ENCODE data around the gene MOB2. TPM values are rescaled to one million over a fixed set of nuclear protein-coding genes. Genes with fewer than 3 reads are reported as not detected.

MOB2 gene
- total RNA-seq, 2 experiments from 2014 or later = 15.3 TPM

- intact Hi-C loops (cut with DNase I, micrococcal nuclease) = no loop called here
- ChIA-PET CTCF (no interaction called here), POLR2A (no interaction called here)
Observed at GRCh38 chr11:1490651-1491050, 4.1 kb upstream of the MOB2 start.

GRCh38 chr11:1488575-1489180 lies 2.1 kb upstream of the MOB2 start:
- DNase-seq = no peak
- ChIA-PET CTCF (no interaction called here), POLR2A (no interaction called here)
- no peak overlapping the region for H3K27ac Mint-ChIP-seq
- H3K27me3 Mint-ChIP-seq = no peaks in the 10 kb centered on the region
- no peaks in the 10 kb centered on the region for H3K9me3 Mint-ChIP-seq (ENCODE audit: low read depth)
- no peaks in the 10 kb centered on the region for H3K36me3 Mint-ChIP-seq (ENCODE audit: low read depth)
- intact Hi-C loops (cut with DNase I, micrococcal nuclease) = no loop called here
- H3K4me3 Mint-ChIP-seq = no peak overlapping the region
- H3K4me1 Mint-ChIP-seq = peaks cover 36% of the 10 kb centered on the region
- ATAC-seq = no peak

More at GRCh38 chr11:1490651-1491050, 4.1 kb upstream of the MOB2 start:
- no peak for DNase-seq
- peaks cover 1% of the 10 kb centered on the region for H3K36me3 Mint-ChIP-seq (ENCODE audit: low read depth)
- ATAC-seq = no peak
- H3K27ac Mint-ChIP-seq = no peak overlapping the region
- H3K4me1 Mint-ChIP-seq = peaks cover 41% of the 10 kb centered on the region
- no peak overlapping the region for H3K4me3 Mint-ChIP-seq
- no peaks in the 10 kb centered on the region for H3K27me3 Mint-ChIP-seq
- no peaks in the 10 kb centered on the region for H3K9me3 Mint-ChIP-seq (ENCODE audit: low read depth)

- intact Hi-C loops (cut with DNase I, micrococcal nuclease) = no loop called here
- Mint-ChIP-seq H3K9me3 (ENCODE audit: low read depth) (no peaks in the 10 kb centered on the region), H3K27ac (no peak overlapping the region), H3K27me3 (no peaks in the 10 kb centered on the region), H3K4me1 (peaks cover 32% of the 10 kb centered on the region), H3K4me3 (no peak overlapping the region), H3K36me3 (ENCODE audit: low read depth) (no peaks in the 10 kb centered on the region)
- ATAC-seq (no peak), DNase-seq (no peak)
- POLR2A ChIA-PET = no interaction called here
- CTCF ChIA-PET = no interaction called here
Observed at GRCh38 chr11:1487851-1488574, 1.4 kb upstream of the MOB2 start.

GRCh38 chr11:1487091-1487850 lies 692 bp upstream of the MOB2 start:
- no peaks in the 10 kb centered on the region for H3K27me3 Mint-ChIP-seq
- H3K4me1 Mint-ChIP-seq = peaks cover 24% of the 10 kb centered on the region
- CTCF ChIA-PET = no interaction called here

GRCh38 chr11:1485504-1485885 lies 1.1 kb downstream of the MOB2 start:
- DNase-seq (no peak), ATAC-seq (no peak)
- Mint-ChIP-seq H3K36me3 (ENCODE audit: low read depth) (no peaks in the 10 kb centered on the region), H3K4me1 (peaks cover 24% of the 10 kb centered on the region), H3K9me3 (ENCODE audit: low read depth) (no peaks in the 10 kb centered on the region), H3K27me3 (no peaks in the 10 kb centered on the region), H3K27ac (no peak overlapping the region), H3K4me3 (no peak overlapping the region)
- CTCF ChIA-PET = no interaction called here
- intact Hi-C loops (cut with DNase I, micrococcal nuclease) = no loop called here
- POLR2A ChIA-PET = no interaction called here

More at GRCh38 chr11:1487091-1487850, 692 bp upstream of the MOB2 start:
- H3K4me3 Mint-ChIP-seq = no peak overlapping the region
- H3K27ac Mint-ChIP-seq = no peak overlapping the region
- POLR2A ChIA-PET = no interaction called here
- intact Hi-C loops (cut with DNase I, micrococcal nuclease) = no loop called here
- H3K9me3 Mint-ChIP-seq (ENCODE audit: low read depth) = no peaks in the 10 kb centered on the region
- ATAC-seq = no peak
- DNase-seq = no peak
- H3K36me3 Mint-ChIP-seq (ENCODE audit: low read depth) = no peaks in the 10 kb centered on the region

- intact Hi-C loops (cut with DNase I, micrococcal nuclease) = no loop called here
- no peaks in the 10 kb centered on the region for H3K9me3 Mint-ChIP-seq (ENCODE audit: low read depth)
- no peak overlapping the region for H3K27ac Mint-ChIP-seq
- no peak for DNase-seq
- no peaks in the 10 kb centered on the region for H3K36me3 Mint-ChIP-seq (ENCODE audit: low read depth)
- ATAC-seq = no peak
- H3K4me3 Mint-ChIP-seq = no peak overlapping the region
- ChIA-PET POLR2A (no interaction called here), CTCF (no interaction called here)
- peaks cover 24% of the 10 kb centered on the region for H3K4me1 Mint-ChIP-seq
- H3K27me3 Mint-ChIP-seq = no peaks in the 10 kb centered on the region
Observed at GRCh38 chr11:1484695-1485503, 1.7 kb downstream of the MOB2 start.

- POLR2A ChIA-PET = no interaction called here
- Mint-ChIP-seq H3K27me3 (no peaks in the 10 kb centered on the region), H3K27ac (no peak overlapping the region), H3K4me3 (no peak overlapping the region), H3K4me1 (peaks cover 19% of the 10 kb centered on the region), H3K9me3 (ENCODE audit: low read depth) (no peaks in the 10 kb centered on the region), H3K36me3 (ENCODE audit: low read depth) (no peaks in the 10 kb centered on the region)
- CTCF ChIA-PET = no interaction called here
- ATAC-seq = no peak
- intact Hi-C loops (cut with DNase I, micrococcal nuclease) = no loop called here
- no peak for DNase-seq
Observed at GRCh38 chr11:1484061-1484671, 2.4 kb downstream of the MOB2 start.

GRCh38 chr11:1483445-1483961 lies 3.1 kb downstream of the MOB2 start:
- Mint-ChIP-seq H3K9me3 (ENCODE audit: low read depth) (no peaks in the 10 kb centered on the region), H3K4me3 (no peak overlapping the region), H3K36me3 (ENCODE audit: low read depth) (peaks cover 2% of the 10 kb centered on the region), H3K27ac (no peak overlapping the region), H3K27me3 (no peaks in the 10 kb centered on the region), H3K4me1 (peaks cover 14% of the 10 kb centered on the region)
- DNase-seq = no peak
- CTCF ChIA-PET = no interaction called here
- no peak for ATAC-seq
- POLR2A ChIA-PET = no interaction called here
- intact Hi-C loops (cut with DNase I, micrococcal nuclease) = no loop called here

GRCh38 chr11:1482581-1483444 lies 3.8 kb downstream of the MOB2 start:
- ATAC-seq (peak; percentile 12), DNase-seq (no peak)
- intact Hi-C loops (cut with DNase I, micrococcal nuclease) = no loop called here
- no peaks in the 10 kb centered on the region for H3K27me3 Mint-ChIP-seq
- POLR2A ChIA-PET = no interaction called here
- peaks cover 6% of the 10 kb centered on the region for H3K36me3 Mint-ChIP-seq (ENCODE audit: low read depth)
- CTCF ChIA-PET = interaction anchor here (1.0 kb wide), 1 partner anchor 10 kb away, joined by 3 read pairs; no protein-coding TSS in a partner anchor
- no peak overlapping the region for H3K4me3 Mint-ChIP-seq
- no peak overlapping the region for H3K27ac Mint-ChIP-seq
- H3K9me3 Mint-ChIP-seq (ENCODE audit: low read depth) = no peaks in the 10 kb centered on the region
- H3K4me1 Mint-ChIP-seq = peaks cover 8% of the 10 kb centered on the region

GRCh38 chr11:1481861-1482441 lies 4.6 kb downstream of the MOB2 start:
- ChIA-PET POLR2A (no interaction called here), CTCF (interaction anchor here (1.0 kb wide), 1 partner anchor 11 kb away, joined by 3 read pairs; no protein-coding TSS in a partner anchor)
- no peak for DNase-seq
- intact Hi-C loops (cut with DNase I, micrococcal nuclease) = no loop called here
- ATAC-seq = no peak
- Mint-ChIP-seq H3K27me3 (no peaks in the 10 kb centered on the region), H3K27ac (no peak overlapping the region), H3K36me3 (ENCODE audit: low read depth) (peaks cover 9% of the 10 kb centered on the region), H3K4me1 (peaks cover 3% of the 10 kb centered on the region), H3K4me3 (no peak overlapping the region), H3K9me3 (ENCODE audit: low read depth) (no peaks in the 10 kb centered on the region)
